Activated T-cell treated with anti-CD3 and anti-CD28 coated beads, Interleukin-2, amount 50 U/mL, for 72 hours (primary cell): ENCODE data around the gene EEF2K. TPM values are rescaled to one million over a fixed set of nuclear protein-coding genes. Genes with fewer than 3 reads are reported as not detected.
"Not testable (repeated sequence)": the region's sequence is repeated elsewhere in the genome, so short reads cannot be mapped to it uniquely, and the experiment has no call there.

ENCODE experiments used
- ATAC-seq, 2 donors: fragments of 150-1000 bp; cut with Tn5 transposase; replicated peaks in 1 of 2; 2 replicates each; pipeline ENCODE4 v1.10.0; 2021; ENCODE audit warnings: moderate library complexity in 2 of 2, mild to moderate bottlenecking in 1 of 2
- DNase-seq, 2 donors: peaks; one replicate each; pipeline ENCODE4 v3.0.0; 2021 to 2022; ENCODE audit warnings: mixed read lengths in 1 of 2
- H3K27ac Mint-ChIP-seq: one replicate; pipeline ENCODE4 v1.8.0; 2022; ENCODE audit warnings: mild to moderate bottlenecking, moderate library complexity, mixed read lengths
- H3K27me3 Mint-ChIP-seq: one replicate; pipeline ENCODE4 v1.8.0; 2022; ENCODE audit warnings: low read depth, mixed read lengths
- H3K36me3 Mint-ChIP-seq, 2 donors: one replicate each; pipeline ENCODE4 v1.8.0; 2022; ENCODE audit warnings: mixed read lengths in 2 of 2, mild to moderate bottlenecking in 1 of 2; ENCODE audit not compliant: insufficient read depth in 2 of 2
- H3K4me1 Mint-ChIP-seq: one replicate; pipeline ENCODE4 v1.8.0; 2022; ENCODE audit warnings: low read depth, mixed read lengths
- H3K4me3 Mint-ChIP-seq, 2 donors: one replicate each; pipeline ENCODE4 v1.8.0; 2022; ENCODE audit warnings: mild to moderate bottlenecking in 2 of 2, mixed read lengths in 2 of 2, moderate library complexity in 2 of 2
- H3K9me3 Mint-ChIP-seq, 2 donors: one replicate each; pipeline ENCODE4 v1.8.0; 2022; ENCODE audit warnings: mixed read lengths in 2 of 2
- total RNA-seq, 2 donors: library from RNA; stranded (reverse); gene quantifications; one replicate each; pipeline ENCODE4 v1.2.3, GENCODE V29; 2022

The EEF2K gene
- total RNA-seq, 2 donors from 2014 or later = 19.4 to 23.9 TPM

- Mint-ChIP-seq H3K4me1 (peaks cover 49% of the 10 kb centered on the region), H3K27me3 (no peaks in the 10 kb centered on the region), H3K27ac (peak overlapping the region; percentile 99), H3K36me3 (peaks cover 8 to 9% of the 10 kb centered on the region in 2 donors), H3K9me3 (no peaks in the 10 kb centered on the region), H3K4me3 (peak overlapping the region; percentile 95 to 99)
- DNase-seq (no peak), ATAC-seq (no peak)
These were observed 93.0 kb downstream of the EEF2K start for GRCh38 chr16:22299036-22299435.

GRCh38 chr16:22300427-22301071 is 94.5 kb downstream of the EEF2K start:
- Mint-ChIP-seq H3K27me3 (no peaks in the 10 kb centered on the region), H3K36me3 (peaks cover 10 to 12% of the 10 kb centered on the region in 2 donors), H3K27ac (peak overlapping the region; percentile 61), H3K4me3 (no peak overlapping the region), H3K9me3 (no peaks in the 10 kb centered on the region), H3K4me1 (peaks cover 49% of the 10 kb centered on the region)
- DNase-seq = peak; percentile 47 to 54
- ATAC-seq = no peak

- H3K27ac Mint-ChIP-seq, DNase-seq, H3K27me3 Mint-ChIP-seq, H3K9me3 Mint-ChIP-seq, ATAC-seq, H3K4me3 Mint-ChIP-seq: not testable (repeated sequence)
- peaks cover 44% of the 10 kb centered on the region for H3K4me1 Mint-ChIP-seq
- H3K36me3 Mint-ChIP-seq = peaks cover 10 to 12% of the 10 kb centered on the region in 2 donors
These were observed 95.3 kb downstream of the EEF2K start for GRCh38 chr16:22301423-22301822.

GRCh38 chr16:22302776-22303363 is 96.8 kb downstream of the EEF2K start:
- DNase-seq (no peak), ATAC-seq (no peak)
- H3K36me3 Mint-ChIP-seq = peaks cover 7 to 12% of the 10 kb centered on the region in 2 donors
- peaks cover 43% of the 10 kb centered on the region for H3K4me1 Mint-ChIP-seq
- peak overlapping the region; percentile 71 for H3K27ac Mint-ChIP-seq
- H3K4me3 Mint-ChIP-seq = no peak overlapping the region
- H3K27me3 Mint-ChIP-seq = no peaks in the 10 kb centered on the region
- no peaks in the 10 kb centered on the region for H3K9me3 Mint-ChIP-seq

GRCh38 chr16:22304411-22304810 is 98.3 kb downstream of the EEF2K start:
- Mint-ChIP-seq H3K27me3 (no peaks in the 10 kb centered on the region), H3K4me1 (peaks cover 29% of the 10 kb centered on the region), H3K4me3 (no peak overlapping the region), H3K9me3 (no peaks in the 10 kb centered on the region), H3K27ac (no peak overlapping the region), H3K36me3 (peaks cover 4 to 10% of the 10 kb centered on the region in 2 donors)
- ATAC-seq (no peak), DNase-seq (no peak)

- ATAC-seq (no peak), DNase-seq (no peak)
- Mint-ChIP-seq H3K9me3 (no peaks in the 10 kb centered on the region), H3K36me3 (peaks cover 4 to 13% of the 10 kb centered on the region in 2 donors), H3K4me1 (peaks cover 9% of the 10 kb centered on the region), H3K27me3 (no peaks in the 10 kb centered on the region), H3K27ac (no peak overlapping the region), H3K4me3 (no peak overlapping the region)
These were observed 100.7 kb downstream of the EEF2K start for GRCh38 chr16:22306788-22307187.

- Mint-ChIP-seq H3K4me3 (no peak overlapping the region), H3K4me1 (peaks cover 4% of the 10 kb centered on the region), H3K9me3 (no peaks in the 10 kb centered on the region), H3K36me3 (peaks cover 6 to 14% of the 10 kb centered on the region in 2 donors), H3K27ac (no peak overlapping the region), H3K27me3 (no peaks in the 10 kb centered on the region)
- DNase-seq (no peak), ATAC-seq (no peak)
These were observed 101.8 kb downstream of the EEF2K start for GRCh38 chr16:22307838-22308237.

- DNase-seq (no peak), ATAC-seq (no peak)
- H3K9me3 Mint-ChIP-seq = no peaks in the 10 kb centered on the region
- H3K36me3 Mint-ChIP-seq = peaks cover 5 to 17% of the 10 kb centered on the region in 2 donors
- no peak overlapping the region for H3K27ac Mint-ChIP-seq
- no peak overlapping the region for H3K4me3 Mint-ChIP-seq
- no peaks in the 10 kb centered on the region for H3K4me1 Mint-ChIP-seq
- H3K27me3 Mint-ChIP-seq = no peaks in the 10 kb centered on the region
These were observed 102.9 kb downstream of the EEF2K start for GRCh38 chr16:22308824-22309520.

GRCh38 chr16:22311520-22311919 is 105.4 kb downstream of the EEF2K start:
- ATAC-seq (no peak), DNase-seq (no peak)
- Mint-ChIP-seq H3K36me3 (peaks cover 2 to 15% of the 10 kb centered on the region in 2 donors), H3K4me3 (no peak overlapping the region), H3K4me1 (no peaks in the 10 kb centered on the region), H3K27me3 (no peaks in the 10 kb centered on the region), H3K27ac (no peak overlapping the region), H3K9me3 (no peaks in the 10 kb centered on the region)

- Mint-ChIP-seq H3K4me1 (no peaks in the 10 kb centered on the region), H3K27me3 (no peaks in the 10 kb centered on the region), H3K27ac (no peak overlapping the region), H3K4me3 (no peak overlapping the region), H3K36me3 (peaks cover 2 to 16% of the 10 kb centered on the region in 2 donors), H3K9me3 (no peaks in the 10 kb centered on the region)
- no peak for DNase-seq
- no peak for ATAC-seq
These were observed 107.1 kb downstream of the EEF2K start for GRCh38 chr16:22312897-22313781.

GRCh38 chr16:22313876-22314470 is 107.9 kb downstream of the EEF2K start:
- H3K4me1 Mint-ChIP-seq = no peaks in the 10 kb centered on the region
- no peak for ATAC-seq
- no peak for DNase-seq
- H3K4me3 Mint-ChIP-seq = no peak overlapping the region
- peak overlapping the region; percentile 89 for H3K27ac Mint-ChIP-seq
- H3K27me3 Mint-ChIP-seq = no peaks in the 10 kb centered on the region
- H3K36me3 Mint-ChIP-seq = peaks cover 2 to 18% of the 10 kb centered on the region in 2 donors
- no peaks in the 10 kb centered on the region for H3K9me3 Mint-ChIP-seq
